HCT116 (cell line): ENCODE measurements around the gene PHF21A.
A peak's percentile ranks its signal among the peaks of the same experiment; 100 is the strongest.

Source experiments
- ATF3 ChIP-seq: IDR thresholded peaks from 2 replicates; pipeline ENCODE4 v1.6.1; 2012
- CTCF ChIP-seq, 3 experiments: fragments of 200-600 bp in 1 of 3; sonication (generic) in 1 of 3; IDR thresholded peaks in 2 of 3; conservative IDR thresholded peaks in 1 of 3; 2 replicates each; pipeline ENCODE4 v1.5.1; 2012 to 2017; ENCODE audit warnings: low read depth in 2 of 3, low read length in 2 of 3, antibody characterized with exemption in 1 of 3, borderline replicate concordance in 1 of 3, control low read depth in 1 of 3, mild to moderate bottlenecking in 1 of 3, mixed read lengths in 1 of 3, mixed run types in 1 of 3, moderate library complexity in 1 of 3; ENCODE audit not compliant: insufficient read depth in 1 of 3
- ELF1 ChIP-seq: IDR thresholded peaks from 2 replicates; pipeline ENCODE4 v1.6.1; 2012; ENCODE audit warnings: low read depth, borderline replicate concordance
- EZH2 ChIP-seq: fragments of 200-600 bp; sonication (generic); IDR thresholded peaks from 2 replicates; pipeline ENCODE4 v1.6.1; 2017; ENCODE audit warnings: antibody characterized with exemption, mixed run types
- FOSL1 ChIP-seq: IDR thresholded peaks from 2 replicates; pipeline ENCODE4 v1.6.1; 2012; ENCODE audit warnings: low read depth
- JUND ChIP-seq: IDR thresholded peaks from 2 replicates; pipeline ENCODE4 v1.6.1; 2012
- POLR2A ChIP-seq: IDR thresholded peaks from 2 replicates; pipeline ENCODE4 v1.7.0; 2011; ENCODE audit warnings: borderline replicate concordance; ENCODE audit not compliant: insufficient read depth, insufficient read length; ENCODE audit errors: extremely low read depth
- POLR2AphosphoS5 ChIP-seq: IDR thresholded peaks from 2 replicates; pipeline ENCODE4 v1.6.1; 2011; ENCODE audit warnings: mild to moderate bottlenecking, low read depth, low read length, moderate library complexity
- RAD21 ChIP-seq: IDR thresholded peaks from 2 replicates; pipeline ENCODE4 v1.6.1; 2012; ENCODE audit warnings: low read depth, mild to moderate bottlenecking
- REST ChIP-seq: IDR thresholded peaks from 2 replicates; pipeline ENCODE4 v1.6.1; 2012; ENCODE audit warnings: low read depth
- ZFX ChIP-seq: fragments of 450-650 bp; IDR thresholded peaks from 2 replicates; pipeline ENCODE4 v1.6.1; 2017
- TF ChIP-seq, protein P1 (sequence below): IDR thresholded peaks from 2 replicates; pipeline ENCODE4 v1.6.1; 2012
- TF ChIP-seq, protein P2 (sequence below): IDR thresholded peaks from 2 replicates; pipeline ENCODE4 v1.6.1; 2011; ENCODE audit warnings: mild to moderate bottlenecking, low read length, moderate library complexity; ENCODE audit not compliant: insufficient replicate concordance; ENCODE audit errors: extremely low read depth

DNA sequence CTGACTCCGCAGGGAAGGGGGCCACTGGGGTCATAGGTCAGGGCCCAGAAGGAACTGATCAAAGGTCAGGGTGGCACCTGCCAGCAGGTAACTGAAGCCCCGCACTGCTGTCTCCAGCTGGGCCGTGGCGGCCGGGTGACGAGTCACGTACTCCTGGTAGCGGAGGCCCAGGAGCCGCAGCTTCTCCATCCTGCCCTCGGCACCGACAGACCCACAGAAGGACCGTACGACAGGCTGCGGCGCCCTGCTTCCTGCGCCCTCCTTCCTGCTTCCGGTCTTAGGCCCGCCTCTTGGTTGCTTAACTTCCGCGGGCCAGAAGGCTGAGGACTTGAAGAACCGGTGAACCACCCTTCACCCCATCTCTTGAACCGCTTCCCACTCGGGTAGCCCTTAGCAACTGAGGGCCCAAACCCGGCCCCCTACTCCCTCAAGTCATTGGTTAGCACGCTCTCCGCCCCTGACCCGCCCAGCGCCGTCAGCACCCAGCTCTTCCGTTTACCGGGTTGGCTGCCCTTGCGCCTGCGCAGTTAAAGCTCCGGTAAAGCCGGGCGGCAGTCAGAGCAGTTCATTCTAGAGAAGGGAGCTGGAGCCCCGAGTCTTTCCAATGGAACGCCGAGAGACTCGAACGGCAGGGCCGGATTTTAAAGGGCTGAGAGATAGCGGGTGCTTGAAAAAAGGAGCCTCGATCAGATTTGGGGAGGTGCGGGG, 203.5 kb downstream of the PHF21A start, which contains the start of gene PEX16:
- TF ChIP-seq CTCF (IDR thresholded peaks at IDR 0.05 in 2 of 3, conservative IDR thresholded peaks at IDR 0.05 in 1 of 3; ENCODE audit: borderline replicate concordance in 1 of 3, insufficient read depth in 1 of 3, low read depth in 2 of 3, low read length in 2 of 3) (no peak), POLR2AphosphoS5 (peak; percentile 78), POLR2A (no peak), ZFX (no peak; the same call in 1 of the 2 replicates), FOSL1 (no peak), EZH2 (no peak), RAD21 (no peak), ELF1 (peak; percentile 93; the same call in 1 of the 2 replicates), ATF3 (no peak), REST (no peak), JUND (no peak)
- TF ChIP-seq, protein P1, sequence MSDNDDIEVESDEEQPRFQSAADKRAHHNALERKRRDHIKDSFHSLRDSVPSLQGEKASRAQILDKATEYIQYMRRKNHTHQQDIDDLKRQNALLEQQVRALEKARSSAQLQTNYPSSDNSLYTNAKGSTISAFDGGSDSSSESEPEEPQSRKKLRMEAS: peak; percentile 26; the same call in 1 of the 2 replicates
- TF ChIP-seq, protein P2, sequence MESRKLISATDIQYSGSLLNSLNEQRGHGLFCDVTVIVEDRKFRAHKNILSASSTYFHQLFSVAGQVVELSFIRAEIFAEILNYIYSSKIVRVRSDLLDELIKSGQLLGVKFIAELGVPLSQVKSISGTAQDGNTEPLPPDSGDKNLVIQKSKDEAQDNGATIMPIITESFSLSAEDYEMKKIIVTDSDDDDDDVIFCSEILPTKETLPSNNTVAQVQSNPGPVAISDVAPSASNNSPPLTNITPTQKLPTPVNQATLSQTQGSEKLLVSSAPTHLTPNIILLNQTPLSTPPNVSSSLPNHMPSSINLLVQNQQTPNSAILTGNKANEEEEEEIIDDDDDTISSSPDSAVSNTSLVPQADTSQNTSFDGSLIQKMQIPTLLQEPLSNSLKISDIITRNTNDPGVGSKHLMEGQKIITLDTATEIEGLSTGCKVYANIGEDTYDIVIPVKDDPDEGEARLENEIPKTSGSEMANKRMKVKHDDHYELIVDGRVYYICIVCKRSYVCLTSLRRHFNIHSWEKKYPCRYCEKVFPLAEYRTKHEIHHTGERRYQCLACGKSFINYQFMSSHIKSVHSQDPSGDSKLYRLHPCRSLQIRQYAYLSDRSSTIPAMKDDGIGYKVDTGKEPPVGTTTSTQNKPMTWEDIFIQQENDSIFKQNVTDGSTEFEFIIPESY: no peak
